Ovary (tissue), 9 donors: ENCODE measurements around the gene COL11A2. TPM values are rescaled to one million over a fixed set of nuclear protein-coding genes. Genes with fewer than 3 reads are reported as not detected.

Source experiments
- DNase-seq, 5 donors: peaks; one replicate each; pipeline ENCODE4 v3.0.0-alpha.2; 2019 to 2020
- H3K27ac ChIP-seq, 2 donors: fragments of 200-600 bp; one replicate each; pipeline versions ENCODE4 v1.5.1 to v1.8.0; 2019 to 2022
- H3K27me3 ChIP-seq: fragments of 200-600 bp; one replicate; pipeline ENCODE4 v1.8.0; 2022
- H3K36me3 ChIP-seq: fragments of 200-600 bp; sonication (generic); one replicate; pipeline ENCODE4 v1.5.1; 2019
- H3K4me1 ChIP-seq: one replicate; pipeline ENCODE4 v1.8.1; 2013; ENCODE audit warnings: mild to moderate bottlenecking, moderate library complexity; ENCODE audit not compliant: insufficient read depth
- H3K4me3 ChIP-seq: fragments of 200-600 bp; sonication (generic); one replicate; pipeline ENCODE4 v1.5.1; 2017
- H3K9me3 ChIP-seq, 2 donors: fragments of 200-600 bp in 1 of 2; sonication (generic) in 1 of 2; one replicate each; pipeline versions ENCODE4 v1.5.1 to v1.8.1; 2013 to 2019; ENCODE audit warnings: mild to moderate bottlenecking in 1 of 2, moderate library complexity in 1 of 2
- EP300 ChIP-seq: sonication (generic); formaldehyde crosslinking; IDR thresholded peaks from one replicate; pipeline ENCODE4 v1.6.1; 2017; ENCODE audit warnings: antibody characterized with exemption
- POLR2A ChIP-seq: fragments of 450-650 bp; IDR thresholded peaks from one replicate; pipeline ENCODE4 v1.6.1; 2017; ENCODE audit warnings: antibody characterized with exemption, mild to moderate bottlenecking, moderate library complexity
- whole genome bisulfite sequencing, 3 donors: extraction: QIAGEN DNeasy Blood & Tissue Kit in 1 of 3; methylation state at CpG; one replicate each; pipeline versions ENCODE4 v1.1.5 to v1.1.7; 2013 to 2017; 5-methylcytosine and 5-hydroxymethylcytosine counted together
- intact Hi-C, 4 donors: fragments of 100-400 bp; cut with DNase I; formaldehyde crosslinking; loops; one replicate each; pipeline versions ENCODE4 v1.11.0 to v1.15.1; 2022 to 2023
- polyA plus RNA-seq, 2 donors: library from polyadenylated mRNA; stranded (reverse); fragments of 200-250 nt in 1 of 2; fragments of 350-450 nt in 1 of 2; fragmentation: Illumina TruSeq in 1 of 2; extraction: RNeasy Lipid Tissue Mini Kit (QIAGEN cat#74804) in 1 of 2; gene quantifications; one replicate each; pipeline ENCODE4 v1.2.3, GENCODE V29; 2013 to 2014
- total RNA-seq, 7 donors: library from RNA; depleted of rRNA in 2 of 7; stranded (reverse); fragments of >200 nt in 2 of 7; fragmentation: NEBNext Ultra II Directional in 3 of 7; extraction: Animal tissue kit (Norgen Biotek cat#: 25700) in 3 of 7; gene quantifications; one replicate each; pipeline versions ENCODE4 v1.1.0 to v1.2.4, GENCODE V29; 2016 to 2023
- TF ChIP-seq, protein P1 (sequence below), 3 donors: fragments of 450-650 bp in 2 of 3; fragments of 200-600 bp in 1 of 3; IDR thresholded peaks; one replicate each; pipeline versions ENCODE4 v1.5.1 to v1.8.0; 2016 to 2022; ENCODE audit warnings: antibody characterized with exemption in 3 of 3, mild to moderate bottlenecking in 1 of 3
- donor health status: DM: no; HTN: no; CAD: no; lungs with moderate emphysema.
- donor health status: DM: no; HTN: no; CAD: no.
- donor health status: Bipolar disorder and iron deficiency.
- donor health status: DM: yes; HTN: yes; CAD: no.
- donor health status: DM: no; HTN: no; CAD: no.
- donor health status: DM: yes; HTN: yes; CAD: no.

COL11A2 gene
- total and polyA plus RNA-seq, 9 donors = 0.52 to 1.2 (median 0.92) TPM

DNA sequence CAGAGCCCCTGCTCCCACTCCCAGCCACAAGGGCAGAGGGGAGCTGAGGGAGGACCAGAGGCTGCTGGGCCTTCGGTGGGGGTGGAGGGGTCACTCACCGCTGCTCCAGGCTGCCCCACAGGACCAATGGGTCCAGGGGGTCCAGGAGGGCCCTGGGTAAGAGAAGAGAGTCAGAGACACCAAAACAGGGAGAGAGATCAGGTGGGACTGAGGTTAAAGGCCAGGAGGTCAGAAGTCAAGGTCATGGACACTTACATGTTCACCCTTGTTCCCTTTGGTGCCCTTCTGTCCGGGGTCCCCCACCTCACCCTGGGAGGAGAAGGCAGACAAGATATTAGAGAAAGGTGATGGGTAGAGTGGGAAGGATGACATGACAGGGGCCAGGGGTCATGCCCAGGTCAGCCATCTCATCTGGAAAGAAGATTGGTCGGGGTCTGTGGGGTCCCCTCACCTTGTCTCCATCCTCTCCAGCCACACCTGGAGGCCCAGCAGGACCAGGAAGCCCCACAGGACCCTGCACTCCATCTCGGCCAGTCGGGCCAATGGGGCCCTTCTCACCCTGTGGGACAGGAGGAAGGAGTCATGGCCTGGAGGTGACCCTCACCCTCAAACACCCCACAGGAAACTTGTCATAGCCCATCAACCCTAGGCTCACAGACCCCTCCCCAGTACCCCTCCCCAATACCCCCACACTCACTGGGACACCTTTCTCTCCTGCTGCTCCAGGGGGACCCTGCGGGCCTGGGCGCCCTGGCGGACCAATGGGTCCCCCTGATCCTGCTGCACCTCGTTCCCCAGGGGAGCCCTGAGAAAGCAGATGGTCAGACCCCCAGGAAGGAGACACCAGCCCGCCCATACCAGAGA is 21.0 kb downstream of the COL11A2 start:
- intact Hi-C loops = no loop called here
- 76 to 83% (median 83%) methylated on average over 11 of the region's 11 CpGs for WGBS, 3 donors
- TF ChIP-seq EP300 = no peak
- TF ChIP-seq, protein P1, sequence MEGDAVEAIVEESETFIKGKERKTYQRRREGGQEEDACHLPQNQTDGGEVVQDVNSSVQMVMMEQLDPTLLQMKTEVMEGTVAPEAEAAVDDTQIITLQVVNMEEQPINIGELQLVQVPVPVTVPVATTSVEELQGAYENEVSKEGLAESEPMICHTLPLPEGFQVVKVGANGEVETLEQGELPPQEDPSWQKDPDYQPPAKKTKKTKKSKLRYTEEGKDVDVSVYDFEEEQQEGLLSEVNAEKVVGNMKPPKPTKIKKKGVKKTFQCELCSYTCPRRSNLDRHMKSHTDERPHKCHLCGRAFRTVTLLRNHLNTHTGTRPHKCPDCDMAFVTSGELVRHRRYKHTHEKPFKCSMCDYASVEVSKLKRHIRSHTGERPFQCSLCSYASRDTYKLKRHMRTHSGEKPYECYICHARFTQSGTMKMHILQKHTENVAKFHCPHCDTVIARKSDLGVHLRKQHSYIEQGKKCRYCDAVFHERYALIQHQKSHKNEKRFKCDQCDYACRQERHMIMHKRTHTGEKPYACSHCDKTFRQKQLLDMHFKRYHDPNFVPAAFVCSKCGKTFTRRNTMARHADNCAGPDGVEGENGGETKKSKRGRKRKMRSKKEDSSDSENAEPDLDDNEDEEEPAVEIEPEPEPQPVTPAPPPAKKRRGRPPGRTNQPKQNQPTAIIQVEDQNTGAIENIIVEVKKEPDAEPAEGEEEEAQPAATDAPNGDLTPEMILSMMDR (IDR thresholded peaks at IDR 0.05) = no peak
- TF ChIP-seq POLR2A = no peak
- Histone ChIP-seq H3K27ac (no peak overlapping the region), H3K36me3 (no peaks in the 10 kb centered on the region), H3K4me3 (no peak overlapping the region), H3K4me1 (no peaks in the 10 kb centered on the region), H3K27me3 (no peaks in the 10 kb centered on the region), H3K9me3 (no peaks in the 10 kb centered on the region)
- no peak for DNase-seq

DNA sequence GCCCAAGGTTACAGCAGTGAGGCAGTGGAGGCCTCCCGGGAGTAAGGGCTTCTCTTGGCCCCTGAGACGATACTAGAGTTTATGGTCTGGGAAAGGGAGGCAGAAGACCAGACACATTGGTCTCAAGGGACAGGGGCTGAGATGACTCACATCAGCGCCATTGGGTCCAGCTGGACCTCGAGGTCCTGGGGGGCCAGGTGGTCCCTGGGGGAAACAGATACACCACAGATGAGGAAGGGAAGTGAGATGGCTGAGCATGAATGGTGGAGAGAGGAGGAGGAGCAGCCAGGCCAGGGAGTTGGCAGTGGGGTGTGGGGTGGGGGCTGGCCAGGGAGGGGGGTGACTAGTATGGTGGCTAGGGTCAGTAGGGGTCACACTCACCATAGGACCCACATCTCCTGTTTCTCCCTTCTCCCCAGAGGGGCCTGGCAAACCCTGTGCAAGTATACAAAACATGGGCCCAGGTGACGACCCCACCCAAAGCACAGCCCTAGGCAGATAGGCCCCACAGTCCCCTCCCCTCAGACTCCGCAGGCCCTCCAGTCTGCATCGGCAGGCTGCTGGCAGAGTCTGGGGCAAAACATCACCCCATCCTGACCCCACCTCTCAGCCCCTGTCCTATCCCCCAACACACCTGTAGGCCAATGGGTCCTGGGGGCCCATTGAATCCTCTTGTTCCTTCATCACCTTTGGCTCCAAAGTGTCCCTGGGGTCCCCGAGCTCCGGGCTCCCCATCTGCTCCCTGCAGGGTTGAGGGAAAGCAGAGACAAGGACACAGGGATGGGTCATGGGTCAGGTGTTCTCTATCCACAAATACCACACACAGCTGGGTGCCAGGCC is 21.9 kb downstream of the COL11A2 start:
- intact Hi-C loops = no loop called here
- Histone ChIP-seq H3K9me3 (no peaks in the 10 kb centered on the region), H3K27ac (no peak overlapping the region), H3K36me3 (no peaks in the 10 kb centered on the region), H3K4me1 (no peaks in the 10 kb centered on the region), H3K27me3 (no peaks in the 10 kb centered on the region), H3K4me3 (no peak overlapping the region)
- TF ChIP-seq, protein P1 (IDR thresholded peaks at IDR 0.05) = no peak
- TF ChIP-seq POLR2A (no peak), EP300 (no peak)
- 78 to 86% (median 82%) methylated on average over 9 of the region's 9 CpGs for WGBS, 3 donors
- DNase-seq = no peak

DNA sequence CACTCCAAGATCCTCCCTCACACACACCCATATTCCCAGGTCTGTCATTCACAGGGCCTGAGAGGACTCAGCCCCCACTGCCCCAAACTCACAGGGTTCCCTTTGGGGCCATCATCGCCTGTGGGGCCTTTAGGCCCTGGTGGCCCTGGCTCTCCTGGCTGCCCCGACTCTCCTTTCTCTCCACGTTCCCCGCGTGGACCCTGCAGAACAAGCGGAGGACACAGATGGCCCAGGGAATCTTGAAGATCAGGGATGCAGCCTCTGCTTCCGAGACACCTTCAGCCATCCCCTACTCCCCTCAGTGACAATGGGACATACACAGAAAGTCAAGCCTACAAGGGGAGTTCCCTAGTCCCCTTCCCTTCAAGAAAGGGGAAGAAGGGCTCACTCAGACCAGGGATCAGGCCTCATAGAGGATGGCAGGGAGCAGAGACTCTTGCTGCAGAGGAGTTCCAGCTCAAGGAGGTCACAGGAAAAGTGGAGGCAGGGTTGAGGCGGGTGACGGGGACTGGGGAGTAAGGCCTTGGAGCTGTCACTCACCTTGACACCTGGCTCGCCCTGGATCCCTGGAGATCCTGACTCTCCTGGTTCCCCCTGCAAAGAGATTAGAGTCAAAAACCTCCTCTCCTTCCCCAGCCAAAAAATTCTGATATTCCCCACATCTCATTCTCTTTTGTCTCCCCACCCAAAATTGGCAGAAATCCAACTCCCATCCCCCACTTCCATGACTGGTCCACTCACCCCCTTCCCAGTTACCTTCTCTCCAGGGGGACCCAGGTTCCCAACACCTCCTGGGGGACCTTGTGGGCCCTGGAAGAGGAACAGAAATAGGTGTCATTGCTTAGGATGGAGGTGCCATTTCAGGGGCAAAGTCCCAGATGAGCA is 22.7 kb downstream of the COL11A2 start:
- Histone ChIP-seq H3K9me3 (no peaks in the 10 kb centered on the region), H3K4me1 (no peaks in the 10 kb centered on the region), H3K4me3 (no peak overlapping the region), H3K36me3 (no peaks in the 10 kb centered on the region), H3K27me3 (no peaks in the 10 kb centered on the region), H3K27ac (no peak overlapping the region)
- DNase-seq = no peak
- intact Hi-C loops = no loop called here
- 91 to 96% (median 92%) methylated on average over 10 of the region's 10 CpGs for WGBS, 3 donors
- no peak for TF ChIP-seq POLR2A

DNA sequence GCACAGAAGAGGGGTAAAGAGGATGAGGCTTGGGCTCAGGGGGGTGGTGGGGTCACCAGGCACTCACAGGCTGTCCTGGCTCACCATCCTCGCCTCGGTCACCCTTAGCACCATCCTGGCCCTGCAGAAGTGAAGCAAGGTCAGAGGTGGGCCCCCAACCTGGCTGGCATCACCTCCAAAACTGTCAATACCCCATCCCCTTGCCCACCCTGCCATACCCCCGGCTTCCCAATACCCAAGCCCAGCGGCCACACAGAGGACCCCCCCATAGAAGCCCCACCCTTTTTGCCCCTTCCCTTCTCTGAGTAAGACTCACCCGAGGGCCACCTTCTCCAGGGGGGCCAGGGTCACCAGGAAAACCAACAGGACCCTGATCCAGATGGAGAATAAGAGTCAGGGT is 23.6 kb downstream of the COL11A2 start:
- H3K27ac ChIP-seq = no peak overlapping the region
- TF ChIP-seq EP300 (no peak), POLR2A (no peak)
- TF ChIP-seq, protein P1 (IDR thresholded peaks at IDR 0.05) = no peak
- H3K4me1 ChIP-seq = no peaks in the 10 kb centered on the region
- DNase-seq = no peak
- H3K9me3 ChIP-seq = no peaks in the 10 kb centered on the region
- no peaks in the 10 kb centered on the region for H3K27me3 ChIP-seq
- intact Hi-C loops = no loop called here
- H3K36me3 ChIP-seq = no peaks in the 10 kb centered on the region
- 65 to 81% (median 79%) methylated on average over 5 of the region's 5 CpGs for whole genome bisulfite sequencing, 3 donors
- H3K4me3 ChIP-seq = no peak overlapping the region
